Fibroblast of lung (primary cell): Measurements from ENCODE around the gene LSM6. TPM values are rescaled to one million over a fixed set of nuclear protein-coding genes. Genes with fewer than 3 reads are reported as not detected.

ENCODE experiments used
- DNase-seq, 2 donors: peaks; one replicate each; pipeline versions ENCODE4 v3.0.0 to v3.0.0-alpha.2; 2010; ENCODE audit warnings: low read depth in 2 of 2
- H2AFZ ChIP-seq: 2 replicates; pipeline ENCODE4 v1.5.1; 2012; ENCODE audit warnings: low read length, control low read depth, inconsistent platforms
- H3K27ac ChIP-seq: 2 replicates; pipeline ENCODE4 v1.5.1; 2011; ENCODE audit warnings: low read length, control low read depth; ENCODE audit not compliant: insufficient read depth
- H3K27me3 ChIP-seq: 2 replicates; pipeline ENCODE4 v1.5.1; 2011; ENCODE audit warnings: mild to moderate bottlenecking, low read length; ENCODE audit not compliant: control insufficient read depth, insufficient read depth
- H3K36me3 ChIP-seq: 2 replicates; pipeline ENCODE4 v1.5.1; 2011; ENCODE audit warnings: low read length; ENCODE audit not compliant: control insufficient read depth, insufficient read depth
- H3K4me1 ChIP-seq: 2 replicates; pipeline ENCODE4 v1.5.1; 2011; ENCODE audit warnings: low read length; ENCODE audit not compliant: control insufficient read depth, insufficient read depth; ENCODE audit errors: extremely low read depth
- H3K4me2 ChIP-seq: 2 replicates; pipeline ENCODE4 v1.5.1; 2011; ENCODE audit warnings: low read length, control low read depth; ENCODE audit not compliant: insufficient read depth; ENCODE audit errors: extremely low read depth
- H3K4me3 ChIP-seq, 4 experiments: fragments of 200-600 bp in 1 of 4; sonication (generic) in 1 of 4; replicated peaks in 1 of 4; 2 replicates each; pipeline ENCODE4 v1.5.1; 2011 to 2016; ENCODE audit warnings: low read length in 4 of 4, low read depth in 3 of 4, mild to moderate bottlenecking in 3 of 4, control low read depth in 2 of 4, inconsistent platforms in 1 of 4, mixed read lengths in 1 of 4; ENCODE audit not compliant: insufficient read depth in 1 of 4; ENCODE audit errors: control extremely low read depth in 1 of 4
- H3K79me2 ChIP-seq: 2 replicates; pipeline ENCODE4 v1.5.1; 2012; ENCODE audit warnings: mild to moderate bottlenecking, low read length, inconsistent platforms; ENCODE audit not compliant: control insufficient read depth, insufficient read depth
- H3K9ac ChIP-seq: 2 replicates; pipeline ENCODE4 v1.5.1; 2011; ENCODE audit warnings: mild to moderate bottlenecking, low read length, control low read depth; ENCODE audit not compliant: insufficient read depth
- H3K9me3 ChIP-seq: 2 replicates; pipeline ENCODE4 v1.5.1; 2012; ENCODE audit warnings: low read depth, low read length; ENCODE audit not compliant: control insufficient read depth, insufficient read depth
- H4K20me1 ChIP-seq: 2 replicates; pipeline ENCODE4 v1.5.1; 2011; ENCODE audit warnings: low read length; ENCODE audit not compliant: control insufficient read depth, insufficient read depth; ENCODE audit errors: extremely low read depth
- CTCF ChIP-seq, 2 donors: IDR thresholded peaks in 1 of 2; conservative IDR thresholded peaks in 1 of 2; 1 replicate in 1 of 2; 2 replicates in 1 of 2; pipeline ENCODE4 v1.5.1; 2011 to 2012; ENCODE audit warnings: low read length in 2 of 2, control low read depth in 1 of 2, inconsistent platforms in 1 of 2, low read depth in 1 of 2, mild to moderate bottlenecking in 1 of 2
- EZH2 ChIP-seq: IDR thresholded peaks from 2 replicates; pipeline ENCODE4 v1.5.1; 2012; ENCODE audit warnings: low read length, control low read depth, mild to moderate bottlenecking; ENCODE audit errors: missing control alignments
- polyA plus RNA-seq, 2 donors: library from polyadenylated mRNA; depleted of rRNA in 1 of 2; stranded (reverse) in 1 of 2; unstranded in 1 of 2; fragments of >200 nt; gene quantifications; 2 replicates each; pipeline ENCODE4 v1.2.1, GENCODE V29; 2011 to 2012; ENCODE audit warnings: missing spikeins in 1 of 2
- total RNA-seq: library from RNA; depleted of rRNA; stranded (reverse); fragments of >200 nt; gene quantifications from 2 replicates; pipeline ENCODE4 v1.2.1, GENCODE V29; 2014

The LSM6 gene
- total and polyA plus RNA-seq, 2 donors (not counting 1 experiment from before 2014, with no cell fraction given) = 28.9 to 30.1 TPM

DNA sequence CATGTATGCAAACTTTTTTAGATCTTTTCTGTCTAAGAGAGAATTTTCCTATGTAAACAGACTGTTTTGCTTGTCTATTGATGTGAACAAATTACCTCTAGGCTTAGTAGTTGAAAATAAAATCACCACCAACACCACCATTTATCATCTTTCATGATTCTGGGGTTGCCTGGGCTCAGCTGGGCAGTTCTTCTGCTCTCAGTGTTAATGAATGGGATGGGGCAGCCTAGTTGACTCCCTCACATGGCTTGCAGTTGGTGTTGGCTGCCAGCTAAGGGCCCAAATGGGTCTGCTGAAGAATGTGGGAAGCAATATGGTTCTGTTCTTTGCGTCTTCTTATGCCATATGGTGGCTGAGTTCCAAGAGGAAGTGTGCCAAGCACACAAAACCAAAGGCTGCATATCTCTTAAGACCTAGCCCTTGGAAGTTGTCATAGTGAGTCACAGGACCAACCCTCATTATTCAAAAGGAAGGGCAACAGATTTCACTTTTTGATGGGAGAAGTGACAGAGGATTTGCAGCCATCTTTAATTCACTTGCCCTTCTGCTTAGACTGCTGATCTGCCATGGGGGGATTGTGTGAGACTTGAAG is 56.7 kb downstream of the LSM6 start:
- H3K4me3 ChIP-seq = no peak overlapping the region
- no peaks in the 10 kb centered on the region for H3K36me3 ChIP-seq
- H3K9ac ChIP-seq = no peak overlapping the region
- no peak overlapping the region for H2AFZ ChIP-seq
- no peak for DNase-seq
- no peak overlapping the region for H3K4me2 ChIP-seq
- H3K27me3 ChIP-seq = no peaks in the 10 kb centered on the region
- no peaks in the 10 kb centered on the region for H3K4me1 ChIP-seq
- H3K9me3 ChIP-seq = no peaks in the 10 kb centered on the region
- no peak overlapping the region for H3K27ac ChIP-seq
- H4K20me1 ChIP-seq = no peaks in the 10 kb centered on the region
- H3K79me2 ChIP-seq = no peaks in the 10 kb centered on the region
- no peak for TF ChIP-seq CTCF (conservative IDR thresholded peaks at IDR 0.05 in 1 of 2, IDR thresholded peaks at IDR 0.05 in 1 of 2; ENCODE audit: low read depth in 1 of 2, low read length in 2 of 2)
- TF ChIP-seq EZH2 = no peak

DNA sequence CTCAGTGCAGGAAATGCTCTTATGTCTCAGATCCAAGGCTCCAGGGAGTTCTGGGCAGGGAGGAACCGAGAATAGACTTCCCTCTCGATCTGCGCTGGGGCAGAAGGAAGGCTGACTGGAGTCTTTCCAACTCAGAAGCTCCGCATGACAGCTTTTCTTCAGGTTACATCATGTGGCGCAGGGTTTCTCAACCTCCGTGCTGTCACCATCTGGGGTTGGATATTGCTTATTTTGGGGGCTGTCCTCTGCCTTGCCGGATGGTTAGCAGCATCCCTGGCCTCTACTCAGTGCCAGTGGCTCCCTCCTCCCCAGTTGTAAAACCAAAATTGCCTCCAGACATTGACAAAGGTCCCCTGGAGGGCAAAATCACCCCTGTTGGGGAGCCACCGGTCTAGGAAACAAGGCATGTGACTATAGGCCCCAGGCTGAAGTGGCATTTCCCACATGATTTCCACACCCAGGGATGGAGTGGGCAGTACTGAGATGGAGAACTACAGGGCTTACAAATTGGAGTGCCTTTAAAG is 60.2 kb downstream of the LSM6 start:
- Histone ChIP-seq H3K4me3 (no peak overlapping the region), H3K9ac (no peak overlapping the region), H4K20me1 (no peaks in the 10 kb centered on the region), H3K79me2 (no peaks in the 10 kb centered on the region), H3K27ac (no peak overlapping the region), H3K4me2 (no peak overlapping the region), H3K27me3 (no peaks in the 10 kb centered on the region), H3K36me3 (no peaks in the 10 kb centered on the region), H2AFZ (no peak overlapping the region), H3K9me3 (no peaks in the 10 kb centered on the region), H3K4me1 (no peaks in the 10 kb centered on the region)
- DNase-seq = no peak
- TF ChIP-seq CTCF (conservative IDR thresholded peaks at IDR 0.05 in 1 of 2, IDR thresholded peaks at IDR 0.05 in 1 of 2; ENCODE audit: low read depth in 1 of 2, low read length in 2 of 2) = no peak
- no peak for TF ChIP-seq EZH2

DNA sequence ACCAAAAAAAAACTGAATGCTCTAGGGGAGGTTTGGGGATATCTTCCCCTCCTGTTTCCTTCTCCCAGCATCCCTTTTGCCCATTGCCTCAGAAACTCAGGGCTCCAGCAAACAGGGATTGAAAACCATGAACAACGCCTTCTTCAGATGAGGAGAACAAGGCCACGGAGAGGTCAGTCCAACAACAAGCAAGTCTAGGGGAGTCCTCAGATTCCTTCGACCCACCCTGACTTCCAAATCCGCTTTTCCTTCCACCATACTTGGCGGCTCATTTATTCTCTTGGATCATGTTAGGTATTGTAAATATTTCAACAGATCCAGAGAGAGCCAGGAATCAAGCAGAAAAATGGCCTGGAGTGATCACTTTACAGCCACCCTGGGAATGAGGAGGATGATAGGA is 60.7 kb downstream of the LSM6 start:
- Histone ChIP-seq H3K27me3 (no peaks in the 10 kb centered on the region), H4K20me1 (no peaks in the 10 kb centered on the region), H3K4me2 (no peak overlapping the region), H3K27ac (no peak overlapping the region), H3K4me3 (no peak overlapping the region), H3K79me2 (no peaks in the 10 kb centered on the region), H3K9me3 (no peaks in the 10 kb centered on the region), H3K4me1 (peaks cover 3% of the 10 kb centered on the region), H2AFZ (no peak overlapping the region), H3K9ac (no peak overlapping the region), H3K36me3 (no peaks in the 10 kb centered on the region)
- DNase-seq = no peak
- TF ChIP-seq EZH2 = no peak
